GM12878 (cell line): ENCODE data around the gene LARP4B.

Experiments used
- CHD1 ChIP-seq: IDR thresholded peaks from 2 replicates; pipeline ENCODE4 v1.6.1; 2012; ENCODE audit warnings: low read depth, low read length, improper control_type of control experiment
- EZH2 ChIP-seq: IDR thresholded peaks from 2 replicates; pipeline ENCODE4 v1.6.1; 2012; ENCODE audit warnings: low read depth, mild to moderate bottlenecking, control low read depth, inconsistent platforms, low read length, borderline replicate concordance; ENCODE audit not compliant: control insufficient read depth
- POLR2AphosphoS2 ChIP-seq: IDR thresholded peaks from 2 replicates; pipeline ENCODE4 v1.6.1; 2011; ENCODE audit warnings: low read depth, mild to moderate bottlenecking, low read length, improper control_type of control experiment, moderate library complexity
- SUZ12 ChIP-seq: fragments of 200-600 bp; sonication (generic); IDR thresholded peaks from one replicate; pipeline ENCODE4 v1.6.1; 2018; ENCODE audit warnings: antibody characterized with exemption, mild to moderate bottlenecking; ENCODE audit not compliant: unreplicated experiment
- ZNF274 ChIP-seq: IDR thresholded peaks from one replicate; pipeline ENCODE4 v1.8.0; 2011; ENCODE audit not compliant: insufficient read length, insufficient read depth

DNA sequence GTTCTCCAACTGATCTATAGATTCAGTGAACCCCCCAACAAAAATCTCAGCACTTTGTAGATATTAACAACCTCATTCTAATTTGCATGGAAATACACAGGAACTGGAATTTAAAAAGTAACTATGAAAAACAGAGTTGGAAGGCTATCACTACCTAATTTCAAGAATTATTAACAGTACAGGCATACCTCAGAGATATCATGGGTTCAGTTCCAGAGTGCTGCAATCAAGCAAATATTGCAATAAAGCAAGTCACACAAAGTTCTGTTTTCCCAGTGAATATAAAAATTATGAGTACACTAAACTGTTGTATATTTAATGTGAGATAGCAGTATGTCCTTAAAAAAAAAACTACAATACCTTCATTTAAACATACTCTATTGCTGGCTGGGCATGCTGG, 78.5 kb downstream of the LARP4B start:
- TF ChIP-seq ZNF274 (no peak), EZH2 (no peak), POLR2AphosphoS2 (no peak), SUZ12 (no peak), CHD1 (no peak)
